HAP-1 (cell line): ENCODE data around the gene PAK4.

Source experiments
- DNase-seq, 2 experiments: peaks; one replicate each; pipeline ENCODE4 v3.0.0-alpha.2; 2016 to 2020; ENCODE audit warnings: low spot score in 2 of 2
- H3K27me3 ChIP-seq: fragments of 250-450 bp; sonication (Bioruptor Pico); 2 replicates; pipeline ENCODE4 v1.5.1; 2020; ENCODE audit warnings: low read depth, mild to moderate bottlenecking, moderate library complexity
- H3K36me3 ChIP-seq: fragments of 250-450 bp; sonication (Bioruptor Pico); replicated peaks from 2 replicates; pipeline ENCODE4 v1.5.1; 2020; ENCODE audit warnings: mild to moderate bottlenecking
- H3K4me1 ChIP-seq: fragments of 250-450 bp; sonication (Bioruptor Pico); 2 replicates; pipeline ENCODE4 v1.5.1; 2020; ENCODE audit warnings: mild to moderate bottlenecking
- H3K4me3 ChIP-seq: fragments of 250-450 bp; sonication (Bioruptor Pico); 2 replicates; pipeline ENCODE4 v1.5.1; 2020; ENCODE audit warnings: mild to moderate bottlenecking, moderate library complexity
- H3K9me3 ChIP-seq: fragments of 250-450 bp; sonication (Bioruptor Pico); 2 replicates; pipeline ENCODE4 v1.5.1; 2020; ENCODE audit warnings: mild to moderate bottlenecking, moderate library complexity
- in situ Hi-C: fragments of 300-500 bp; cut with MboI; formaldehyde crosslinking; loops from 3 replicates; pipeline ENCODE4 v1.14.3; 2020; ENCODE audit warnings: low sequenced_read_pairs, inconsistent platforms, mixed read lengths

Gene PAK4

DNA sequence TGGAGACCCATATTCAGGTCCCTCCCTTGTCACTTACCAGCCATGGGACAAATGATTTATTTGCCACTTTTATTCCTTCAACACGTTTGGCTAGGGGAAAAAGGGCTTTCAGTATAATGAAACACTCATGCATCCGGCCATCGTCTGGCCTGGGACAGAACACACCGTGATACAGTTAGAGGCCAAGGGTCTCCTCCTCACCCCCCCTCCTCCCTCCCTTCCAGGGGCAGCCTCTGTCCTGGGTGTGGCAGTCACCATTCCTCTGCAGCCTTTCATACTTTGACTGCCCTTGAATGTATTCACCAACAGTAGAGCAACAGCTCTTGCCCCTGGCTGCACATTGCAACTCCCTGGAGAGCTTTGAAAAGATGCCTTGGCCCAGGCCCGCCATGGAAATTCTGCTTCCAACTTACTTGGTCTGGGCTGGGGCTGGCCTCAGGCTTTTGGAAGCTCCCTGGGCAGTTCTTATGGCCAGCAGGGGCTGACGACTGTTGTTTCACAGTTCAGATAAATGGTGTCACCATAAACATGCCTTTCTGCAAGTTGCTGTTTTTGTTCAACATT is 3.0 kb downstream of the PAK4 start:
- DNase-seq: no peak
- no peaks in the 10 kb centered on the region for H3K27me3 ChIP-seq
- H3K9me3 ChIP-seq: no peaks in the 10 kb centered on the region
- in situ Hi-C loops: no loop called here
- no peak overlapping the region for H3K4me3 ChIP-seq
- H3K36me3 ChIP-seq: no peaks in the 10 kb centered on the region; the same call in 1 of the 2 replicates
- H3K4me1 ChIP-seq: peaks cover 10% of the 10 kb centered on the region

DNA sequence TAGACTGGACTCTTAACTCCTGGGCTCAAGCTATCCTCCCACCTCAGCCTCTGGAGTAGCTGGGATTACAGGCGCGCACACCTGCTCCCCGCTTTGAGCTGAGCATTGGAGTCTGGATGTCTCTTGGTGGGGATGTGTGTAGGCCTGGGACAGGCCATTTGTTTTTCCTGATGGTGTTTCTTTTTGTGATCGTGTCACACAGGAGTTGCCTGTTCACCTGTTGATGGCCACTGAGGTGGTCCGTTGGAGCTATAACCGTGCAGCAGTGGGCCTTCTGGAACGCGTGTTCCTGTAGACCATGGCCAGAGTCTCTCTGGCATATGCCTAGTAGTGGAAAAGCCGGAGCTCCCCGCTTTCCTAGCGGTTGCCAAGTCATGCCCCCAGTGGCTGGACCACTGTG is 3.5 kb downstream of the PAK4 start:
- no peak overlapping the region for H3K4me3 ChIP-seq
- in situ Hi-C loops: no loop called here
- peaks cover 10% of the 10 kb centered on the region for H3K4me1 ChIP-seq
- no peaks in the 10 kb centered on the region for H3K27me3 ChIP-seq
- no peaks in the 10 kb centered on the region; the same call in 1 of the 2 replicates for H3K36me3 ChIP-seq
- H3K9me3 ChIP-seq: no peaks in the 10 kb centered on the region
- no peak for DNase-seq

DNA sequence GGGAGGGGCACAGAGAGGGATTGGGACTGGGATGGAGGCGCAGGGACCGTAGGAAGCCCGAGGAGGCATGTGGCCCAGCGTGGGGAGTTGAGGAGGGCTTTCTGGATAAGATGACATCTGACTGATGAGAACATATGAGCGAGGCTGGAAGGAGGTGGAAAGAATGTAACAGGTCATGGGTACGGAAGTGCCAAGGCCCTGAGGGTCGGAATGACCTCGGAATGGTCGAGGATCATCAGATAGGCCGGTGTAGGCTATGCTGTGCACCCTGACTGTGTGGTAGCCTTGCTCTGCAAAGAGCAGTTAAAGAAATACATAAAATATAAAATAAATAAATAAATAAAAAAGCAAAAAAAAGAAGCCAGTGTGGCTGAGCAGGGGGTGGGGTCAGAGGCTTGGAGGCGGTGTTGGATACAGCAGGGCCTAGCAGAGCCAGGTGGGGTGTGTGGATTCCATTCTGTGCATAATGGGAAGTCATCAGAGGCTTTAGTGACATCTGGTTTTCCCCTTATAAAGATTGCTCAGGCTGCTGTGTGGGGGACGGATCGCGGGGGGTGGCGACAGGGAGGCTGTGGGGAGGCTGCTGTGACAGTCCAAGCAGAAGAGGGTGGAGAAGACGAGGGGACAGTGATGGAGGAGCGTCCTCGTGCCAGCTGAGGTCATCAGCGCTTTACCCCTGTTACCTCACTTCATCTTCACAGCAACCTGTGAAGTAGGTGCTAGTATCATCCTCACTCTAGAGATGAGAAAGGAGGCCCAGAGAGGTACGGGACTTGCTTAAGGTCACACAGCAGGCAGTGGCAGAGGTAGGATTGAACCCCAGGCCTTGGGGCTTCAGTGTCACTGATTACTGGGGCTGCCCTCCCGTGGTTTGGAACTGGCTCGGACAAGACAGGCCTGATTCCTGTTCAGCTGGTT is 5.0 kb downstream of the PAK4 start:
- in situ Hi-C loops: no loop called here
- H3K4me3 ChIP-seq: no peak overlapping the region
- H3K9me3 ChIP-seq: no peaks in the 10 kb centered on the region
- H3K4me1 ChIP-seq: peaks cover 8% of the 10 kb centered on the region
- H3K36me3 ChIP-seq: no peaks in the 10 kb centered on the region; the same call in 1 of the 2 replicates
- H3K27me3 ChIP-seq: no peaks in the 10 kb centered on the region
- DNase-seq: no peak

DNA sequence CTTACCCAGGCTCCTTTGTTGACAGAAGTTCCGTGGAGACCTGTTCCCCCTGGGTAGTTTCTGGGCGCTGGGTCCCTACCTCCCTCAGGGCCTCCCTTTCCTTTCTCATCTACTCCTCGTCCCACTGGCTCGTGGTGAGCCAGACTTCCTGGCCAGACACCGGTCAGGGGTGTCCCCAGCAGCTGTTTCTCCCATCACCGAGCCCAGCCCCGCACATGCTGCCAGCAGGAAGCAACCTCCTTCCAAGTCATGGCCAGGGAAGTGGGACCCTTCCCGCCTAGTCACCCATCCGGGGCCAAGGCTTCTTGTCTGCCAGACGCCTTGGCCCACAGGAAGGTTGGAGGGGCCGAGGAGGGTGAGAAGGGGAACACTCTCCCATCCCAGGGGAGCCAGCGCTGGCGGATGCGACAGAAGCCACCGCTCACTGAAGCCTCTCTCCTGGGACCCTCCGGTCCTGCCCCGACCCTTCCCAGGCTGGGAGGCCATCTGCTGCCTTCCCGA is 5.7 kb downstream of the PAK4 start:
- Histone ChIP-seq H3K36me3 (no peaks in the 10 kb centered on the region), H3K27me3 (no peaks in the 10 kb centered on the region), H3K9me3 (no peaks in the 10 kb centered on the region), H3K4me1 (peaks cover 8% of the 10 kb centered on the region), H3K4me3 (no peak overlapping the region)
- in situ Hi-C loops: no loop called here
- no peak for DNase-seq

DNA sequence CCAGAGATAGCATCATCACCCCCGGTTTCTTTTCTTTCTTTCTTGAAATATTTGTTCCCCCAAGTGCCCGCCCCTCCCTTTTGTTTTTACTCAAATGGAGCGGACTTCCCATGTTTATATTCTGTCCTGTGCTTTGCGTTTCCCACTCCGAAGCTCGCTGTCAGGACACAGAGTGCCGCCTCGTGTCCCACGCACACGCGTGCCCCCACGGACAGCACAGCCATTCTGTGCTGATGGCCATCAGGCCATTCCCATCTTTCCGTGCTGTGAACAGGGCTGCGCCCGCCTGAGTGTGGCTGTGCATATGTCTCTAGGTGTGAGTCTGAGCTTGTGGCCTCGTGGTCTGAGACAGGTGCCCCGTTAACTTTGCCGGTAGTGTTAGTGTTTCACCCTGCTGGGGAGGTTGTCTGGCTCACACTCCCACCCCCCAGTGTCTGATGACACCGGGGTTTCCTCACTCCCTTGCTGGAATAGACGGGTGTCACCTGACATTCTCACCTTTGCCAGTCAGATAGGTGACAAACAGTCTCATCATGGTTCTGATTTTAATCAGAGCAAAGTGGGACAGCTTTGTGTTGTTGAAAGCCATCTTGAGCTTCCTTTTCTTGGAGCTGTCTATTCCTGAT is 6.9 kb downstream of the PAK4 start:
- H3K27me3 ChIP-seq: no peaks in the 10 kb centered on the region
- in situ Hi-C loops: no loop called here
- no peak overlapping the region for H3K4me3 ChIP-seq
- DNase-seq: no peak
- H3K4me1 ChIP-seq: no peaks in the 10 kb centered on the region
- no peaks in the 10 kb centered on the region for H3K9me3 ChIP-seq
- no peaks in the 10 kb centered on the region for H3K36me3 ChIP-seq

DNA sequence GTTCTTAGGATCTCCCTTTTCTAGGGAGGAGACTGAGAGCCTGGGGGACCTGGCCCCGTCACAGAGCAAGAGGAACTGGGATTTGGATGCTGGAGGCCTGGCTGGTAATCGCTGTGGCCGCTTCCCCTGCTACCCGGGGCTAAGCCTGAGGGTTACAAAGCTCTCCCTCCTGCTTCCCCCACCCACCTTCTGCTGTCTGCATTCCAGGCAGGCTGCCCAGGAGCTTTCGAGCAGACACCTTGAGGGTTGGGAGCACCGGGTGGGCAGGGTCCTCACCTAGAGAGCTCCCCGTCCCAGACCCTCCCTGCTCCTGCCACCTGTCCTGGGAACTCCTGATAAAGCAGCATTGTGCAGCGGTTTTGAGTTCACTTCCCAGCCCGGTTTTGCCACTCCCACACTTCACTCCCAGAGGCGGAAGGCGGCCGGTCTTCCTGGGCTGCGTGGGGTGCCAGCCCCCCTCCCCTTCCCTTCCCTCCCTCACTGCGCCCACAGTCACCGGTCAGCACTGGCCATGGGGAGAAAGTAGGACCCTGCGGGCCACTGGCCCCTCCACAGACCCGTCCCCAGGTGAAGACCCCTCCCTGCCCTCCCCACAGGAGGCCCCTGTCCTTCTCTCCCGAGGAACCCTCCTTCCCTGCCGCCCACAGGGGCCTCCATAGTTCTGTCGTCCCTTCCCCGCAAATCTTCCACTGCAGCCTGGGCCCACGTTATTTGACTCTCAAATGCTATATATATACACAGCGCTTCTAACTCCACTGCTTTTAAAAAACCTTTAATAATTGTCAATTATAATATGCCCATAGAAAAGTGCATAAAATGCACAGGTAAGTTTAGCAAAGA is 8.1 kb downstream of the PAK4 start:
- Histone ChIP-seq H3K4me1 (no peaks in the 10 kb centered on the region), H3K27me3 (no peaks in the 10 kb centered on the region), H3K4me3 (no peak overlapping the region), H3K9me3 (no peaks in the 10 kb centered on the region), H3K36me3 (no peaks in the 10 kb centered on the region)
- in situ Hi-C loops: no loop called here
- DNase-seq: no peak

DNA sequence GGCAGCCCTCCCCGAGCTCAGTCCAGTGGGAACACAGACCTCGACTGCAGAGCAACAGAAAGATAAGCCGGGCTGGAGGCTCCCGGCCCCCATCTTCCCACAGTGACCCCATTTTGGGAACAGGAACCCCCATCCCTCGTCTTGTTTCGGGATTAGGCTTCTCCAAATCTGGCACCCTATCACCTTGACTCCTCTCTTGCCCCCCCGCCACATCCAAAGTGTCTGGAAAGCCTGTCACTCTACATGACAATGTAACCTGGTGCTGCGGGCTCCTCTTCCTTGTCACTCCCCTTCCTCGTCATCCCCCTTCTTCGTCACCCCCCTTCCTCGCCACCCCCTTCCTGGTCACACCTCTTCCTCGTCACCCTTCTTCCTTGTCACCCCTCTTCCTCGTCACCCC is 10.1 kb downstream of the PAK4 start:
- H3K4me3 ChIP-seq: no peak overlapping the region
- in situ Hi-C loops: no loop called here
- no peak for DNase-seq
- no peaks in the 10 kb centered on the region for H3K27me3 ChIP-seq
- no peaks in the 10 kb centered on the region for H3K36me3 ChIP-seq
- H3K9me3 ChIP-seq: no peaks in the 10 kb centered on the region
- no peaks in the 10 kb centered on the region for H3K4me1 ChIP-seq

DNA sequence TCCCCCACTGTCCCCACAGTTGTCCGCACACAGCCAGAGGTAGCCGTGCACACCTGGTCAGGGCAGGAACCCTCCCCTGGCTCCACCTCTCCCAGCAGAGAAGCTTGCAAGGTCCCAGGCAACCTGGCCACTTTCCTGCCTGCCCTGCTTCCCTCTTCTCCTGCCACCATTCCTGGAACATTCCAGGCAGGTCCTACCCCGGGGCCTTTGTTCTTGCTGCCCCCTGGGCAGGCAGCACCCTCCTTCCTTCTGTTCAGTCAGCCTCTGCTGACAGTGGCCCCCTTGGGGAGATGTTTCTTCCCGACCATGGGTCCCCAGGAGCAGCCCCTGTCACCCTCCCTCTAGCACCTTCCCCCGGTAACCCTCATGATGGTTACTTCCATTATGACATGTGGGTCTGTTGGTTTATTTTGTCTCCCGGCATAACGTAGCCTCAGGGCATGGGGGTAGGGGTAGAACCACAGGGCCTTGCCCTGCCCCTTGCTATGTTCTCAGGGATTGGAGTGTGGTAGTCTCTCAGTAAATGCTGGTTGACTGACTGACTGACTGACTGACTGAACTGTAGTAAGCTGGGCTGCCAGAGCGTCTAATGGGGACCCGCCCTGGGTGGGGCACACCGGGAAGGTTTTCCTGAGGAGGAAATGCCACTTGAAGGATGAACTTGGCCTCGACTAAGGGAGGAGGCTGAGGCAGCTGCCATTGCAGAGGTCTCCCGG is 10.8 kb downstream of the PAK4 start:
- no peak overlapping the region for H3K4me3 ChIP-seq
- H3K9me3 ChIP-seq: no peaks in the 10 kb centered on the region
- no peaks in the 10 kb centered on the region for H3K36me3 ChIP-seq
- in situ Hi-C loops: no loop called here
- DNase-seq: no peak
- H3K4me1 ChIP-seq: no peaks in the 10 kb centered on the region
- no peaks in the 10 kb centered on the region for H3K27me3 ChIP-seq

DNA sequence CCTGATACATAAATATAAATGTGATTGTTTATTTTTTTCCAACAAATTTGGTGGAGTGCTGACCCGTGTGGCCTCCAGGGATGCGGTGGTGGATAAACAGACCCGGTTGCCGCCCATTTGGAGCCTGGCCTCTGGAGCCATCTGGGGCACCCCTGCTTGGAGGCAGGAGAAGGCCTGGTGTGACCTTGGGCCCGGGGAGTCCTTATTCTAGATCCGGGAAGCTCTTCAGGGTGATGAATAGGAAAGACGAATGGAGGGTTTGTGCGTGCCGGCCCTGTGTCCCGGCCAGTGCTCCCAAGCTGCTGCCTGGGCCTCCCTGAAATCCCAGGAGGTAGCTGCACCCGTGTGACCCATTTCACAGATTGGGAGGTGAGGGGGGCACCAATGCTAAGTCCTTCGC is 11.5 kb downstream of the PAK4 start:
- in situ Hi-C loops: no loop called here
- Histone ChIP-seq H3K27me3 (no peaks in the 10 kb centered on the region), H3K36me3 (no peaks in the 10 kb centered on the region), H3K9me3 (no peaks in the 10 kb centered on the region), H3K4me3 (no peak overlapping the region), H3K4me1 (no peaks in the 10 kb centered on the region)
- no peak for DNase-seq

DNA sequence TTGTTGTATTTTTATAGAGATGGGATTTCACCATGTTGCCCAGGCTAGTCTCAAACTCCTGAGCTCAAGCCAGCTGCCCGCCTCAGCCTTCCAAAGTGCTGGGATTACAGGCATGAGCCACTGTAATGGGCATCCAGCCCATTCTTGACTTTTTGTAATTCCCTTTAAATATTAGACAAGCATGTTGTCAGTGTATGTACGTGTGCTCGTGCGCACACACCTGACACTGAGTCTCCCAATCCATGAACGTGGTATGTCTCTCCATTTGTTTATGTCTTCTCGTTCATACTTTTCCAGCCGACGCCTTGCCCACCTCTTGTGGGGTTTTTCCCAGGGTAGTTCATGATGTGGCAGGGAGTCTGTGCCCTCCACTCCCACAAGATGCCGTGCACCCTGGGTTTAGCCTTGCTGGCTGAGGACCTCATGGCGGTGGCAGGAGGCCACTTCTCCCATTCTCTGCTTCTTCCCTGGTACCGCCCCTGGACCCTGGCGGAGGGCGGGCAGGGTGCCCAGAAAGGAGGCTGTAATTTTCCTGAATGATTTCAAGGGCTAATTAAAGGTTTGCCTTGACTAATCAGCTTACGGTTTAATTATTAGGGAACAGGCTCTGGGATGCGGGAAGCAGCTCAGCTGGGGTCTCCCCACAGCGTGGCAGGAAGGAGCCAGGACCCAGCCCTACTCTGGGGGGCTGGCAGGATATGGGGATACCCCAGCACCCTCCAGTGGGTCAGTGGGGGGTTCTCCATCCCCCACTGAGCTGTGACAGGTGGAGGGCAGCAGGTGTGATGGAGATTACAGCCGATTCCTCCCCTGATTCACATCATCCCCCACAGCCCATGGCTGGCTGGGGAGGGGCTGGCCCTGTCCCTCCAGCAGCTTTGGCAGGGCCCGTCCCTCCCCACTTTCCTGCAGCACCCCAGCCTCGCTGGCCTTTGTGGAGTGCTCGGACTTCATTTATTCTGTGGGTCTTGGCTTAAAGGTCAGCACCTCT is 12.9 kb downstream of the PAK4 start:
- no peaks in the 10 kb centered on the region for H3K4me1 ChIP-seq
- no peaks in the 10 kb centered on the region for H3K27me3 ChIP-seq
- H3K4me3 ChIP-seq: no peak overlapping the region
- in situ Hi-C loops: no loop called here
- no peaks in the 10 kb centered on the region for H3K9me3 ChIP-seq
- H3K36me3 ChIP-seq: no peaks in the 10 kb centered on the region
- DNase-seq: no peak

DNA sequence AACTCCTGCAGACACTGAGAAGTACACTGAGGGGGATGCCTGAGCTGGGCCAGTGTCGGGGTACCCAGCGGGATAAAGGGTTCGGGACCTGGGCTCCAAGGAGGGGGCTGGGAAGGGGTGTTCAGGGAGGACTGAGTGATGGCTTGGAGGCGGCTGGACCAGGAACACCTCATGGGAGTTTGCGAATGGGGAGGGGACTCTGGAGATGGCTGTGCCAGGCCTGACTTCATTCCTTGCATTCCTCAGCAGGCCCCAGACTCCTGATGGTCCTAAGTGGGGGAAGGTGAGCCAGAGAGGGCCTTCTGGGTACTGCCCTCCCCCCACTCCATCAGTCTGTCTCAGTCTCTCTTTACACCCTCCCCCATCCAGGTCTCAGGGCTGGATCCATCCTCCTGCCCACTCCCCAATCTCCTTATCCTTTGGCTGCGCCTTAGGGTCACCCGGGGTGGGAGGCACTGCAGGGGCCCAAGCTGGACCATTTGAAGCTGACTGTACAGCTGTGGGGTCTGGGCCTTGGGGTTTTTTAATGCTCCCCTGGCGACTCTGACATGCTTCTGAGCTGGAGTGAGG is 13.8 kb downstream of the PAK4 start:
- no peak for DNase-seq
- Histone ChIP-seq H3K27me3 (no peaks in the 10 kb centered on the region), H3K9me3 (no peaks in the 10 kb centered on the region), H3K4me1 (no peaks in the 10 kb centered on the region), H3K4me3 (no peak overlapping the region), H3K36me3 (no peaks in the 10 kb centered on the region)
- in situ Hi-C loops: no loop called here

DNA sequence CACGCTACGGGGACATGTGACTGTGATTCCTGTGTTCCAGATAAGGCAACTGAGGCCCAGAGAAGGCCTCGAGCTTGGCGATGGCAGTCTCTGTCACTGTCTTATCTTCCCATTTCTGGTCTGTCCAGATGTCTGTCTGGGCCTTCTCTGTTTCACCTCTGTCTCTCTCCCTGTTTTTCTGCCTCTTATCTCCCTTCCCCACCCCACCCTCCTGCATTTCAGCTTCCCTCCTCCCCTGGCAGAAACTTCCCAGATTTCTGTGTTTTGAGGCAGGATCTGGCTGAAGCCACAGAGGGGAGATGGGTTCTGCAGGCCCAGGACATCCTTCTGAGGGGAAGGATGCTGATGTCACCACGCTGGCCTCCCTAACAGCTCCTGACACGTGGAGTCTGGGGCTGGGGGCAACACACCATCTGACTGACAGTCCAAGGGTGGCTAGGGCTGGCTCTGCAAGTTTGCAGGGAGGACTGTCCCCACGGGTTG is 14.4 kb downstream of the PAK4 start:
- Histone ChIP-seq H3K36me3 (no peaks in the 10 kb centered on the region), H3K9me3 (no peaks in the 10 kb centered on the region), H3K27me3 (no peaks in the 10 kb centered on the region), H3K4me3 (no peak overlapping the region), H3K4me1 (no peaks in the 10 kb centered on the region)
- no peak for DNase-seq
- in situ Hi-C loops: no loop called here
